Spleen (tissue), 11 donors: Measurements from ENCODE around the gene IL19. TPM values are rescaled to one million over a fixed set of nuclear protein-coding genes. Genes with fewer than 3 reads are reported as not detected.

ENCODE experiments used
- DNase-seq: peaks from one replicate; pipeline ENCODE4 v3.0.0-alpha.2; 2020
- H3K27ac ChIP-seq, 8 donors: fragments of 200-600 bp; sonication (generic) in 7 of 8; 1 replicate in 4 of 8; 2 replicates in 4 of 8; pipeline versions ENCODE4 v1.5.0 to v1.8.0; 2016 to 2021; ENCODE audit warnings: inconsistent platforms in 4 of 8, mild to moderate bottlenecking in 4 of 8, moderate library complexity in 1 of 8
- H3K27me3 ChIP-seq, 7 donors: fragments of 200-600 bp; sonication (generic) in 6 of 7; replicated peaks in 1 of 7; 1 replicate in 4 of 7; 2 replicates in 3 of 7; pipeline versions ENCODE4 v1.5.0 to v1.8.0; 2016 to 2021; ENCODE audit warnings: inconsistent platforms in 3 of 7, mild to moderate bottlenecking in 1 of 7
- H3K36me3 ChIP-seq, 6 donors: fragments of 200-600 bp; sonication (generic) in 5 of 6; 1 replicate in 4 of 6; 2 replicates in 2 of 6; pipeline versions ENCODE4 v1.5.0 to v1.8.0; 2016 to 2021; ENCODE audit warnings: inconsistent platforms in 2 of 6
- H3K4me1 ChIP-seq, 6 donors: fragments of 200-600 bp; sonication (generic) in 5 of 6; 1 replicate in 3 of 6; 2 replicates in 3 of 6; pipeline versions ENCODE4 v1.5.0 to v1.8.0; 2016 to 2021; ENCODE audit warnings: inconsistent platforms in 3 of 6
- H3K4me3 ChIP-seq, 8 donors: fragments of 200-600 bp; sonication (generic) in 7 of 8; 1 replicate in 4 of 8; 2 replicates in 4 of 8; pipeline versions ENCODE4 v1.5.0 to v1.8.0; 2016 to 2021; ENCODE audit warnings: inconsistent platforms in 4 of 8, mild to moderate bottlenecking in 4 of 8, moderate library complexity in 2 of 8
- H3K9me3 ChIP-seq, 8 donors: fragments of 200-600 bp; sonication (generic) in 7 of 8; 1 replicate in 4 of 8; 2 replicates in 4 of 8; pipeline versions ENCODE4 v1.5.0 to v1.8.0; 2016 to 2021; ENCODE audit warnings: inconsistent platforms in 4 of 8
- CTCF ChIP-seq, 11 experiments: fragments of 200-600 bp in 7 of 11; fragments of 450-650 bp in 4 of 11; sonication (generic) in 4 of 11; IDR thresholded peaks in 8 of 11; conservative IDR thresholded peaks in 3 of 11; 1 replicate in 7 of 11; 2 replicates in 4 of 11; pipeline versions ENCODE4 v1.4.0 to v1.8.0; 2016 to 2021; ENCODE audit warnings: antibody characterized with exemption in 11 of 11, inconsistent platforms in 4 of 11, mild to moderate bottlenecking in 1 of 11
- POLR2A ChIP-seq, 3 donors: fragments of 450-650 bp; IDR thresholded peaks; one replicate each; pipeline ENCODE4 v1.5.1; 2017; ENCODE audit warnings: antibody characterized with exemption in 3 of 3, mild to moderate bottlenecking in 1 of 3
- POLR2AphosphoS5 ChIP-seq, 3 donors: sonication (generic); formaldehyde crosslinking; IDR thresholded peaks; one replicate each; pipeline ENCODE4 v1.5.1; 2017; ENCODE audit warnings: antibody characterized with exemption in 3 of 3
- WGBS, 5 donors: extraction: QIAGEN DNeasy Blood & Tissue Kit in 3 of 5; methylation state at CpG; one replicate each; pipeline versions ENCODE4 v1.1.5 to v1.1.7; 2013 to 2018; 5-methylcytosine and 5-hydroxymethylcytosine counted together
- intact Hi-C: fragments of 100-400 bp; cut with DNase I; formaldehyde crosslinking; loops from one replicate; pipeline ENCODE4 v1.15.0; 2023; ENCODE audit warnings: low total_unique reads
- polyA plus RNA-seq, 3 donors: library from polyadenylated mRNA; stranded (reverse); fragments of 200-250 nt; gene quantifications; one replicate each; pipeline ENCODE4 v1.2.1, GENCODE V29; 2013
- total RNA-seq, 7 donors: library from RNA; depleted of rRNA in 3 of 7; stranded (reverse); fragments of >200 nt in 3 of 7; fragmentation: NEBNext Ultra II Directional in 4 of 7; extraction: Animal tissue kit (Norgen Biotek cat#: 25700) in 4 of 7; gene quantifications; one replicate each; pipeline versions ENCODE4 v1.1.0 to v1.2.1, GENCODE V29; 2016 to 2021
- donor health status: healthy with polysubstance abuse.
- donor health status: DM: no; HTN: no; CAD: no; lungs with moderate emphysema.
- donor health status: DM: no; HTN: no; CAD: no.
- donor health status: Bipolar disorder and iron deficiency.
- donor health status: healthy.
- donor health status: DM: no; HTN: no; CAD: no.
- donor health status: DM: yes; HTN: yes; CAD: no.

The IL19 gene
- total and polyA plus RNA-seq, 10 donors, result 0.09 to 2.2 (median 0.12) TPM; not detected in 7

GRCh38 chr1:206732508-206732907 lies 38.1 kb upstream of the IL19 start:
- intact Hi-C loops, result loop anchor here (5.0 kb wide), 1 partner anchor 180 kb away; no protein-coding TSS in a partner anchor
- H3K36me3 ChIP-seq, result peaks cover 8 to 90% (median 55%) of the 10 kb centered on the region in 6 donors
- H3K4me3 ChIP-seq, result no peak overlapping the region
- DNase-seq, result no peak
- TF ChIP-seq POLR2AphosphoS5 (IDR thresholded peaks at IDR 0.05), result no peak
- TF ChIP-seq POLR2A (IDR thresholded peaks at IDR 0.05), result no peak
- TF ChIP-seq CTCF (IDR thresholded peaks at IDR 0.05 in 8 of 11, conservative IDR thresholded peaks at IDR 0.05 in 3 of 11), result no peak
- peak overlapping the region in 1 of 8 donors; percentile 16 for H3K27ac ChIP-seq
- no peaks in the 10 kb centered on the region for H3K9me3 ChIP-seq
- no peaks in the 10 kb centered on the region for H3K27me3 ChIP-seq
- whole genome bisulfite sequencing, 5 donors, result 92 to 95% (median 94%) methylated on average over 11 of the region's 11 CpGs
- H3K4me1 ChIP-seq, result peaks cover under 1 to 83% (median 44%) of the 10 kb centered on the region in 6 donors

GRCh38 chr1:206732992-206733391 lies 37.6 kb upstream of the IL19 start:
- no peaks in the 10 kb centered on the region for H3K27me3 ChIP-seq
- TF ChIP-seq POLR2AphosphoS5 (IDR thresholded peaks at IDR 0.05) (peak; percentile 38 to 41 (median 40)), CTCF (IDR thresholded peaks at IDR 0.05 in 8 of 11, conservative IDR thresholded peaks at IDR 0.05 in 3 of 11) (no peak), POLR2A (IDR thresholded peaks at IDR 0.05) (no peak)
- WGBS, 5 donors, result 69 to 78% (median 71%) methylated on average over 10 to 11 of the region's 11 CpGs
- peak overlapping the region in 1 of 8 donors; percentile 16 for H3K27ac ChIP-seq
- intact Hi-C loops, result loop anchor here (5.0 kb wide), 1 partner anchor 179 kb away; no protein-coding TSS in a partner anchor
- peaks cover 8 to 95% (median 55%) of the 10 kb centered on the region in 6 donors for H3K36me3 ChIP-seq
- H3K4me1 ChIP-seq, result peaks cover 5 to 83% (median 44%) of the 10 kb centered on the region in 6 donors
- DNase-seq, result no peak
- H3K4me3 ChIP-seq, result no peak overlapping the region
- no peaks in the 10 kb centered on the region for H3K9me3 ChIP-seq

- intact Hi-C loops, result loop anchor here (5.0 kb wide), 1 partner anchor 178 kb away; no protein-coding TSS in a partner anchor
- H3K4me1 ChIP-seq, result peaks cover 19 to 84% (median 56%) of the 10 kb centered on the region in 6 donors
- H3K36me3 ChIP-seq, result peaks cover 8 to 83% (median 44%) of the 10 kb centered on the region in 6 donors
- DNase-seq, result peak; percentile 85
- H3K4me3 ChIP-seq, result no peak overlapping the region
- WGBS, 5 donors, result 70 to 76% (median 73%) methylated on average over 7 to 9 of the region's 9 CpGs
- H3K27ac ChIP-seq, result peak overlapping the region in 5 of 8 donors; percentile 13 to 77 (median 73)
- H3K27me3 ChIP-seq, result no peaks in the 10 kb centered on the region
- no peaks in the 10 kb centered on the region for H3K9me3 ChIP-seq
- TF ChIP-seq POLR2A (IDR thresholded peaks at IDR 0.05) (no peak), POLR2AphosphoS5 (IDR thresholded peaks at IDR 0.05) (peak in 1 of 3 donors; percentile 35), CTCF (IDR thresholded peaks at IDR 0.05 in 8 of 11, conservative IDR thresholded peaks at IDR 0.05 in 3 of 11) (peak; percentile 66 to 90 (median 86))
Measured at GRCh38 chr1:206734499-206735142, 36.0 kb upstream of the IL19 start.

- Histone ChIP-seq H3K27ac (peak overlapping the region in 6 of 8 donors; percentile 11 to 77 (median 57)), H3K36me3 (peaks cover 2 to 73% (median 35%) of the 10 kb centered on the region in 6 donors)
Measured at GRCh38 chr1:206735553-206736031, 35.0 kb upstream of the IL19 start.

More at GRCh38 chr1:206735553-206736031, 35.0 kb upstream of the IL19 start:
- Histone ChIP-seq H3K27me3 (no peaks in the 10 kb centered on the region), H3K9me3 (no peaks in the 10 kb centered on the region), H3K4me1 (peaks cover 23 to 87% (median 63%) of the 10 kb centered on the region in 6 donors), H3K4me3 (no peak overlapping the region)
- no peak for DNase-seq
- TF ChIP-seq POLR2AphosphoS5 (IDR thresholded peaks at IDR 0.05), result peak in 1 of 3 donors; percentile 19
- no peak for TF ChIP-seq CTCF (IDR thresholded peaks at IDR 0.05 in 8 of 11, conservative IDR thresholded peaks at IDR 0.05 in 3 of 11)
- no peak for TF ChIP-seq POLR2A (IDR thresholded peaks at IDR 0.05)
- 51 to 69% (median 58%) methylated on average over 5 of the region's 5 CpGs for WGBS, 5 donors
- intact Hi-C loops, result no loop called here
